ENCODE results near the gene KAT2A.

The KAT2A gene

GRCh38 chr17:42135664-42136653, 14.8 kb upstream of the KAT2A start:
- no peak for DNase-seq

- no peak for DNase-seq
Measured at GRCh38 chr17:42135151-42135550, 14.0 kb upstream of the KAT2A start.

DNA sequence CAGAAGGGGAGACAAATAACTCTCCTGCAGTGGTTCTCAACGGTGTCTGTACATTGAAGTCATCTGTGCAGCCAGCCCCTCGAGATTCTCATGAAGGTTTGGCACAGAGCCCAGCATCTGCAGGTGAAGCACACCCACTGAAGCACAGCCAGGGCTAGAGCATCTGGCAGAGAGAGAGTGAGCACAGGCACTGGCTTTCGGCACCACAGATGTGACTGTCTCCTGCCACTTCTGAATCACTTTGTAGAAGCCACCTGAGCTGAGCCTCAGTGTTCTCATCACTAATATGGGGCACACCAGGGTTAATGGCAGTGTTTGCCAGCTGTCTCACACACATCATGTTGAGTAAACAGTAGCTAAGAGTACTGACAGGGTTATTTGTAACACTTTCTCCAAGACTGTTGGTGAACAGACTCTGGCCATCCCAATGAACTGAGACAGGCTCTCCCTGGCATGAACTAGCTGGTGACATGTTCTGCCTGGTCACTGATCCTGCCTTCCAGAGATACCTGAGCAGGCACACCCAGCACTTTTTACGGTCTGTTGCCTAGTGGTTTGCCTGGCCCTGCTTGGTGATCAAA, 12.4 kb upstream of the KAT2A start:
- DNase-seq, result no peak

GRCh38 chr17:42132941-42133340, 11.8 kb upstream of the KAT2A start:
- no peak for DNase-seq

- no peak for DNase-seq
Measured at GRCh38 chr17:42131981-42132432, 10.8 kb upstream of the KAT2A start.

- no peak for DNase-seq
Measured at GRCh38 chr17:42131232-42131631, 10.1 kb upstream of the KAT2A start.

DNA sequence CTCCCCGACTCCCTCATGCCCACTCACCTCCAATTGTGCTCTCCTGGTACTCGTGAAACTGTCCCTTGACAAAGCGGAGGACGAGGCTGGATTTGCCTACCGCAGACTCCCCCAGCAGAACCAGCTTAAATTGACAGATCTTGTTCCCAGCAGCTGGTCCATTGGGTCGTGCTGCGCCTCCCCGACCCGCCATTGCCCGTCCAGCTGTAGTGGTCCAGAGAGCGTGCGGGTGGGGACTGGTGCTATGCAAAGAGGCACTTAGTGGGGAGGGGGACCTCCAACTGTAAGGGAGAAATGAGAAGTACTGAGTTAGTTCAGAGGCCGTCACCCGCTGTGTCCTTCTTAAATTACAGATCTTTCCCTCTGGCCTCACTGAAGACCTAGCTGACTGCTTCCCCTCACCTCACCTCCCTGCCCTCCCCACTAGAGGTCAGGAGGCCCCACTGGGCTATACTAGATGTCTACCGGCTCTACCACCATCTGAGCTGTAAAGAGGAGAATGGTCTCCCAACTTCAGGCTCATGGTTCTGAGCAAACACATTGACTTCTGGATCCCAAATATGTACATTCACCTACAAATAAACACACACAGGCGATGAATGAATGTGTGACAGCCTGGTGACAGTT, 9.3 kb upstream of the KAT2A start:
- no peak for DNase-seq

GRCh38 chr17:42129109-42129837, 8.1 kb upstream of the KAT2A start:
- no peak for DNase-seq

- DNase-seq, result no peak
Measured at GRCh38 chr17:42127414-42127813, 6.2 kb upstream of the KAT2A start.

GRCh38 chr17:42126836-42127235, 5.7 kb upstream of the KAT2A start:
- DNase-seq, result no peak

DNA sequence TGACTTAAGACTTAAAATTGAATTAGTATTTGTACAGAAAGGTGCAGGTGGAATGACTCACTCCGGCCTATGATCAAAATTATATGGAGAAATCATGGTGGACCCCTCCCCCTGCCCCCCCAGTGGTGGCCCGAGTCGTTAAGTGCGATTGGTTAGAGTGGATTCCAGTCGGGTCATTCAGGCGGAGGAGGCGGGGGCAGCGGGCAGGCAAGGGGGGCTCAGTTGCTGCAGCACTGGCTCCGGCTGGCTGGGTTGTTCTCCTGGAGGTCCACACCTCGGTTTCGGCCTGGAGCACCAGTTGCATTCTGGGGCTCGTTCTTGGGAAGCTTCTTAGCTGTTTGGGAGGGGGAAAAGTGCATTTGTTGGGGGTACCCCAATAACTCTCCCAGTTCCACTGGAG, 4.4 kb upstream of the KAT2A start:
- no peak for DNase-seq

DNA sequence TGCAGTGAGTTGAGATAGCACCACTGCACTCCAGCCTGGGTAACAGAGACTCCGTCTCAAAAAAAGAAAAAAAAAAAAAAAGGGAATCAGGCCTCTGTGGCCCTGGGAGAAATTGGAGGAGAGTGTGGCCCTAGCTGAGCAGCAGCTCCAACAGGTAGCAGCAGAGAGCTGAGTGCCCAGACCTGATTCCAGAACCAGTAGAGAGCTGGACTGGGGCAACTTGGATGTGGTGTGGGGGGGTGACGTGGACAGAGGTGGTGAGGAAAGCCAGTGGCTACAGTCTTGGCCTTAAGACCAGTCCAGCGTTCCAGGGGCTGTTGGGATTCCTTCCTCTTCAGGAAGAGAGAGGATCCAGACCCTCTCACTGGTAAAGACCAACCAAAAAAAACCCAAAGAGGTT, 3.1 kb upstream of the KAT2A start:
- DNase-seq, result no peak

DNA sequence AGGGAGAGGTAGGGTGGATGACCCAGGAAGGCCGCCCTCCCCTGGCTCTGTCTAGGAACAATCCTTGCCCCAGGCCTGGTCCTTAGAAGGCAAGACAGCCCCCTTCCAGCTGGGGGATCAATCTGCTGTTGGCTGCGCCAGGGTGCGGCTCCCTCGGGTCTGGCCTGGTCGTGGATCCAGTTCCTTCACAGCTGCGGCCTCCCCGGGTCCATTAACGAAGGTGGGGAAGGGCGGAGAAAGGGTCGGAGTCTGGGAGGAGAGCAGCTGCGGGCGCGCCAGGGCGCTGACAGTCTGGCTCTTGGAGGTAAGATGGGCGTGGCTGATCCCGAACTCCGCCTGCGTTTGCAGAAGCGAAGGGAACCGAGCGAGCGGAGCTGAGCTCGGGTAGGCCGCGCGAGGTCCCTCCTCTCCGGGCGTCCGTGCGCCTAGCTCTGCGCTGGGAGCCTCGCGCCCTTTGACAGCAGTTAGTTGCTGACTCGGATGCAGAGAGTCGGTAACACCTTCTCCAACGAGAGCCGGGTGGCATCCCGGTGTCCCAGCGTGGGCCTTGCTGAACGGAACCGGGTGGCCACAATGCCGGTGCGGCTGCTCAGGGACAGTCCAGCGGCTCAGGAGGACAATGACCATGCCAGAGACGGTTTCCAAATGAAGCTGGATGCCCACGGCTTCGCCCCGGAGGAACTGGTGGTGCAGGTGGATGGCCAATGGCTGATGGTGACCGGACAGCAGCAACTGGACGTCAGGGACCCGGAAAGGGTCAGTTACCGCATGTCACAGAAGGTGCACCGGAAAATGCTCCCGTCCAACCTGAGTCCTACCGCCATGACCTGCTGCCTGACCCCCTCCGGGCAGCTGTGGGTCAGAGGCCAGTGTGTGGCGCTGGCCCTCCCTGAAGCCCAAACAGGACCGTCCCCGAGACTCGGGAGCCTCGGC, 1.5 kb upstream of the KAT2A start, which contains the start of gene HSPB9:
HSPB9 (plus strand) TSS at position 434 of the 933 bp plus-strand sequence; CDS start at position 481, 47 bp downstream.
- DNase-seq, result peak; percentile 58

- no peak for DNase-seq
Measured at GRCh38 chr17:42120161-42120769, 902 bp downstream of the KAT2A start.

DNA sequence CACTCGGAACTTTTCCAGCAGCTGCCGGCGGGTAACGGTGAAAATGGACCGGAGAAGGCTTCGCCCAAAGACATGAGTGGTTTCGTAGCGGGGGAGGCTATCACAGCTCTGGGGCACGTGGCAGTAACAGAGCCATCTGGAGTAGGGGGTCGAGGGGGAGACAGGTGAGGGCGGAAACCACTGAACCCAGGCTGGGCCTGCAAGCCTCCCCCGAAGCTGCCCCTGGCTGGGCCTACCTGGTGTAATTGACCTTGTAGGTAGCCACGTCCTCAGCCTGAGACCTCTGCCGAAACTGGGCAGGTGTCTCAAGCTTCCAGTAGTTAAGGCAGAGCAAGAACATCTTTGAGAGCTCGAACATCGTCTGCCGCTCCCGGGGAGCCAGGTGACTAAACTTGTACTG, 1.9 kb downstream of the KAT2A start:
- DNase-seq, result no peak

DNA sequence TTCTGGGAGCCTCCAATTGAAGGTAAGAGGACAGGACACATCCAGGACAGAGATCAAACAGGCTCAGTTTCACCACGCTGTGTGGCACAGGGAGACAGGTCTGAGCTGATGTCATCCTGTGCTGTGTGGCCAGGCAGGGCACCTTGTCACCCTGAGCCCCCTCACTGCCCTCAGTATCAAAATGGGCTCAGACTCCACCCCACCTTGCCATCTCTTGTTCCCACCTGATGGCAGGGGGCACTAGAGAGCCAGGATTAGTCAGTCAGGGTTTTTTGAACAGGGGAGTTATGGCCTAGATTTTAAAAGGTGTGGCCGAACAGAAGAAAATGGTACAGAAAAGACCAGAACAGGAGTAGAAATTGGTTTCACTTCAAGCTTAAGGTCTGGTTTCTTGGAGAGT, 2.6 kb downstream of the KAT2A start:
- DNase-seq, result no peak

DNA sequence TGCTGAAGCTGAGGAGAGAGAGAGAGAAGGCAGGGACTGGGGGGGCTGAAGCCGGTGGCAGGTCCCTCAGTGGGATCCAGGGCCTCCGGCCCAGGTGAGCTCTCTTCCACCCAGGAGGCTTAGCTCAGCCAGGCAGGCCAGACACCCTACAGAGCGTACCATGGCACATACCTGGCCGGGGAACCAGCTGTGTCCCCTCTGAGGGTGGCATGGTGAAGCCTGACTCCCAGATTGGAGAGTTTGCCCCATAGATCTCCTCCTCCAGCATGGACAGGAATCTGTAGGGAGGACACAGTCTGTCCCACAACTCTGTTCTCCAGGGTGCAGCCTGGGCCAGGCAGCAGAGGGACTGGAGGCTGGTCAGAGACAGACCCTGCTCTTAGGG, 3.0 kb downstream of the KAT2A start:
- DNase-seq, result no peak

DNA sequence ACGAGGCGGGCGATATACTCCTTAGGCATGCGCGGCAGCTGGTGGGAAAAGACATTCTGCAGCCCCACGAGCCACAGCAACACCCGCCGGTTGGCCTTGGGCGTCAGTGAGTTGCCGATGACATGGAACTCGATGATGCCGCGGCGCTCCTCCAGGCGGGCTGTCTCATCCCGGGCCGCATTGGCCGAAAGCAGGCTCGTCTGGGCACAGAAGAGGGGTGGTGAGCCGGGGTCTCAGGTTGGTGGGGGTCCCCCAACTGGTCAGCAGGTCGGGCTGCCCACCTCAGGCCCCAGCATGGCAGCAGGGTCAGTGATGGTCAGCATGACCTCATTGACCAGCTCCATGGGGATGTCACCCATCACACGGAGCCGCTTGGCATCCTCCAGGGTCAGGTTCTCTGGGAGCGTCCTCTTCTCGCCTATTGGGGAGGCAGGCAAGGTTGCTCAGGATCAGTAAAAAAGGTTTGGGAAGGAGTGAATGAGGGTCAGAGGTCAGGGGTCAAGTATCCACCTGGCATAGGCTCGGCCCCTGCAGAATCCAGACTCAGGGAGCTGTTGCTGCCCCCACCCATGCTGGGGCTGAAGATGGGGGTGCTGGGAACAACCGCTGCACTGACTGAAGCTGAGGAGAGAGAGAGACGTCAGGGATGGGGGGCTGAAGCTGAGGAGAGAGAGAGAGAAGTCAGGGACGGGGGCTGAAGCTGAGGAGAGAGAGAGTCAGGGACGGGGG, 3.6 kb downstream of the KAT2A start:
- no peak for DNase-seq

DNA sequence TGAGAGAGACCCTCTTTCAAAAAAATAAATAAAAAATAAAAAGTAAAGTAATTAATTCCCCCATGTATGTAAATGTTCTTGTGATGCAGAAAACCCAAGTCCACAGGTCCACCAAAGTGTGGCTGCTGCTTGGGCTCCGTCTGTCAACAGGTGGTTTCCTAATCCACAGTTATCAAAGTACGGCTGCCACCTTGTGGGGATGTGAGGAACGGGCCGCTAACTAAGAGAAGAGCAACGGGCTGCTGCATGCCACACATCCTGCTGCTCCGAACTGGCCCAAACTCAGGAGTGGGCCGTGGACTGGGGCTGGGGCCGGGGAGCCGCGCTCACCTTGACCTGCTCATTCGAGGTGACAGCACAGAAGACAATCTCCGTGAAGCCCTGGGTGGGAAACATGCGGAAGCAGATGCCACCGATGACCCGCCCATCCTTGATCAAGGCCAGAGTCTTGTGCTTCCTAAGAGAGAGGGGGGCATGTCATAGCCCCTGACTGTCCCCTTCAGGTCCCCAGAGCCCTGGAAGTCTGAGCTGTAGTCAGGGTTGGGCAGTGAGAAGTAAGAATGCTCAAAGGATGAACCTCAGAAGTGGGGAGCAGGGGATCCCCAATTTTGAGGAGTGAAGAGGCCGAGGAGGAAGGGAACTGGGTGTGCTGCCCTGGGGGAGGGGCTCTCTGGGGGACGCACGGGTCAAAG, 4.3 kb downstream of the KAT2A start:
- DNase-seq, result peak; percentile 73

GRCh38 chr17:42114118-42114517, 7.0 kb downstream of the KAT2A start:
- DNase-seq, result no peak

Data from right kidney (tissue), 1 donor.